ENCODE data around the gene OTUD7B. TPM values are rescaled to one million over a fixed set of nuclear protein-coding genes. Genes with fewer than 3 reads are reported as not detected.
A peak's percentile ranks its signal among the peaks of the same experiment; 100 is the strongest.

OTUD7B gene
- total and polyA plus RNA-seq, 2 of the 8 experiments (the other 6 are each of a cell fraction or from before 2014, with no cell fraction given): 4.2 to 21.5 TPM

- TF ChIP-seq BACH1 (IDR thresholded peaks at IDR 0.05; ENCODE audit: low read length) (no peak; the same call in 1 of the 2 replicates), SUZ12 (IDR thresholded peaks at IDR 0.05; ENCODE audit: low read length) (no peak), SIX5 (IDR thresholded peaks at IDR 0.05; ENCODE audit: low read depth, low read length) (peak; percentile 98), CREB1 (IDR thresholded peaks at IDR 0.05) (peak; percentile 84), RAD21 (IDR thresholded peaks at IDR 0.05 in 1 of 2, conservative IDR thresholded peaks at IDR 0.05 in 1 of 2; ENCODE audit: low read depth in 2 of 2, low read length in 2 of 2) (0 out of 4 replicates have a peak, but pooled peaks of 1 of the 2 experiments have one; percentile 2), RXRA (IDR thresholded peaks at IDR 0.05; ENCODE audit: insufficient read depth, low read depth, low read length) (no peak), TBP (IDR thresholded peaks at IDR 0.05; ENCODE audit: low read depth, low read length) (peak; percentile 87), SIN3A (conservative IDR thresholded peaks at IDR 0.05 in 1 of 2, IDR thresholded peaks at IDR 0.05 in 1 of 2; ENCODE audit: low read depth in 1 of 2, low read length in 2 of 2) (peak; percentile 15 to 96; a peak in 1 of 4 replicates), JUND (IDR thresholded peaks at IDR 0.05; ENCODE audit: low read length) (0 out of 2 replicates have a peak, but pooled peaks have one; percentile 14), TAF1 (IDR thresholded peaks at IDR 0.05; ENCODE audit: low read depth, low read length) (peak; percentile 87), POLR2AphosphoS5 (IDR thresholded peaks at IDR 0.05; ENCODE audit: low read depth, low read length) (peak; percentile 90), POLR2A (IDR thresholded peaks at IDR 0.05; ENCODE audit: control extremely low read depth in 1 of 2, low read depth in 2 of 2, low read length in 2 of 2) (peak in 1 of 2 experiments; percentile 80; a peak in 2 of 3 replicates), KDM4A (IDR thresholded peaks at IDR 0.05; ENCODE audit: low read depth, low read length, severe bottlenecking) (peak; percentile 50), PHF8 (conservative IDR thresholded peaks at IDR 0.05; ENCODE audit: low read depth, low read length) (peak; percentile 69), CHD2 (IDR thresholded peaks at IDR 0.05; ENCODE audit: low read length) (peak; percentile 77), RNF2 (IDR thresholded peaks at IDR 0.05; ENCODE audit: borderline replicate concordance, low read depth, low read length, missing control alignments, poor library complexity, severe bottlenecking) (peak; percentile 38), ZNF274 (IDR thresholded peaks at IDR 0.05; ENCODE audit: borderline replicate concordance, extremely low read depth, low read length) (no peak), ASH2L (IDR thresholded peaks at IDR 0.05; ENCODE audit: low read length) (peak; percentile 78)
- TF ChIP-seq, protein P1, sequence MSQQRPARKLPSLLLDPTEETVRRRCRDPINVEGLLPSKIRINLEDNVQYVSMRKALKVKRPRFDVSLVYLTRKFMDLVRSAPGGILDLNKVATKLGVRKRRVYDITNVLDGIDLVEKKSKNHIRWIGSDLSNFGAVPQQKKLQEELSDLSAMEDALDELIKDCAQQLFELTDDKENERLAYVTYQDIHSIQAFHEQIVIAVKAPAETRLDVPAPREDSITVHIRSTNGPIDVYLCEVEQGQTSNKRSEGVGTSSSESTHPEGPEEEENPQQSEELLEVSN (IDR thresholded peaks at IDR 0.05): peak; percentile 88
- TF ChIP-seq, protein P2, sequence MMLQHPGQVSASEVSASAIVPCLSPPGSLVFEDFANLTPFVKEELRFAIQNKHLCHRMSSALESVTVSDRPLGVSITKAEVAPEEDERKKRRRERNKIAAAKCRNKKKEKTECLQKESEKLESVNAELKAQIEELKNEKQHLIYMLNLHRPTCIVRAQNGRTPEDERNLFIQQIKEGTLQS (IDR thresholded peaks at IDR 0.05; ENCODE audit: insufficient read depth, low read depth, low read length): peak; percentile 98
These were observed 110.9 kb downstream of the OTUD7B start, which contains the start of gene BOLA1 (continued) for GRCh38 chr1:149899460-149900284.

Data from H1 (cell line).